Stimulated activated CD4-positive, alpha-beta T cell treated with anti-CD3 and anti-CD28 coated beads, Interleukin-2, amount 100 ng/mL, for 48 hours (primary cell): ENCODE results near the gene BRF1.

Experiments
- DNase-seq, 2 donors: peaks; one replicate each; pipeline ENCODE4 v3.0.0-alpha.2; 2020

The BRF1 gene

GRCh38 chr14:105192866-105193731 lies 107.7 kb downstream of the BRF1 start:
- no peak for DNase-seq

DNA sequence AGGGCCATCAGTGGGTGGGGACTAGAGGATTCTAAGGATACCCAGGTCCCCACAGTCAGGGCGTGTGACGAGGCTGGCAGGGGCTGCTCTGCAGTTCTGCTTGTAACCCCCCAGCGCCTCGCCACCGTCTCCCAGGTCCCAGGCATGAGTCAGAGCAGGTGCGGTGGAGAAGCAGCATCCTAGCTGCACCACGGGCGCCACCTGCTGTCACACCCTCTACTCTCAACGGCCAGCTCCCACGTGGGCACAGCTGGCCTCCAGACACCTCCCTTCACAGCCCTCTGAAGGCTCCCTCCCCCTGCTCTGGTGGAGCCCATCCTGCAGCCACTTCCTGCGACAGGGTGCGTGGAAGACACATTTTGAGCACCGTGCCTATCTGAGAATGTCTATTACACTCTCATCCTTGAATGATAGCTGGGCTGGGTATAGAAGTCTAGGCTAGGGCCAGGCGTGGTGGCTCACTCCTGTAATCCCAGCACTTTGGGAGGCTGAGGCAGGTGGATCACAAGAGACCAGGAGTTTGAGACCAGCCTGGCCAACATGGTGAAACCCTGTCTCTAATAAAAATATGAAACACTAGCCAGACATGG lies 112.8 kb downstream of the BRF1 start:
- DNase-seq = no peak

DNA sequence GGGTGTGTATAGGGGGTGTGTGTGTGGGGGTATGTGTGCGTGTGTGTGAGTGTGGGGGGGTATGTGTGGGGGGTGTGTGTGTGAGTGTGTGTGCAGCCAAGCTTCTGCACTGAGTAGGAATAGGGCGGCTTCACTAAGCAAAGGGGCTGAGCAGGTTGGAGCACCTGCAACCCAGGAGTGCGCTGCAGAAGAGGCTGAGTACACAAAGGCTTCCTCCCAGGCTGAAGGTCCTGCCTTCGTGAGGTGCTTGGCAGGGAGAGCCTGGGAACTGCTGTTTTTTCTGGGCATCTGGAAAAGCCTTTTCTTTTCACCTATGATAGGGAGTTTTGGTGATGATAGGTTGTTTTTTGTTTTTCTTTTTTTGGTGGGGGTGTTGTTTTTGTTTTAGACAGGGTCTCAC lies 113.7 kb downstream of the BRF1 start:
- no peak for DNase-seq

DNA sequence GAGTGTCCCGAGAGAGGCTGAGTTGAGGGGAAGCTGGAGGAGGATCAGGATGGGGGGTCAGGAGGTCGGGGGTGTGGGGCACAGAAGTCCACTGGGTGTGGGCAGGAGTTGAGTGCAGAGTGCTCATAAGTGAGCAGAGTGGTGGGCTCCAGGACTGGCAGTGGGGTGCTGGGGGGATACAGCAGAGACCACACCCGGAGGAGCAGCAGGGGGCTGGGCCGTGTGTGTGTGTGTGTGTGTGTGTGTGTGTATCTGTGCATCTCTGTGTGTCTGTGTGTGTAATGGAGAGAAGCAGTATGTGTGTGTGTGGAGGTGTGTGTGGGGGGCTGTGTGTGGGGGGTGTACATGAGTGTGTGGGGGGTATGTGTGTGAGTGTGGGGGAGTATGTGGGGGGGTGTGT lies 114.8 kb downstream of the BRF1 start:
- DNase-seq = no peak

DNA sequence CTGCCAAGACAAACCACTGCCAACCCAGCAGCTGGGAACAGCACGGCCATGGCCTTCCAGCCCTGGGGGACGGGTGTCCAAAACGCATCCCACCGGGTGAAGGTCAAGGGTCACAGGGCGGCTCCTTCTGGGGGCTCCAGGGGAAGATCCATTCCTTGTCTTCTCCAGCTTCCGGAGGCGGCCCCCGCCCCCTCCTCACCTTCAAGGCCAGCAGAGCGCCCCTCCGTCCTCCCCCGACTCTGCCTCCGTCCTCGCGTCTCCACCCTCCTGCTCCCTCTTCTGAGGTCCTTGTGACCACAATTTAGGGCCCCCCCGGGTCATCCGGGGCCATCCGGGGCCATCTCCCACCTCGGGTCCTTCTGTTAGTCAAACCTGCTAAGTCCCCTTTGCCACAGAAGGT lies 115.8 kb downstream of the BRF1 start:
- DNase-seq = no peak

DNA sequence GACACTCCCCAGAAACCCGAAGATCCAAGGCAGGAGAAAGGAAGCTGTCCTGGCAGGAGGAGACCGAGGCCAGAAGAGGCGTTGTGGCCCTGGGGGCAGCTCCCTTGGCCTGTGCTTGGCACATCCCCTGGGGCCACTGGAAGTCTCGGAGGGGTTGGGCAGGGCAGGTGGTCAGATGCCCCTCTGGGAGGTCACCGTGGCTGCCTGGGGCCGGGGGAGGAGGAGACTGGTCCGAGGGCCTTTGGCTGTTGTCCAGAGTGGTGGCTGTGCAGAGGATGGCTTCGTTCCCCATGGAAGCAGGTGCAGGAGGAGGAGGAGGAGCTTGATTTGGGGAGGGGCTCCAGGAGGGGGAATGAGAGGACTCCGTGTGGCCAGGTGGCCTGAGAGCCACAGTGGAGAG lies 116.3 kb downstream of the BRF1 start:
- no peak for DNase-seq

- DNase-seq = no peak
These were observed 118.3 kb downstream of the BRF1 start for GRCh38 chr14:105182296-105183020.

GRCh38 chr14:105181549-105182295 lies 119.1 kb downstream of the BRF1 start:
- DNase-seq = no peak

- peak; percentile 82 to 88 for DNase-seq
These were observed 119.9 kb downstream of the BRF1 start, which contains the start of gene NUDT14 for GRCh38 chr14:105180592-105181548. Gene NUDT14 (minus strand): TSS chr14:105181312. CDS start chr14:105181209, 103 bp downstream.

- DNase-seq = no peak
These were observed 121.6 kb downstream of the BRF1 start for GRCh38 chr14:105179191-105179590.

- no peak for DNase-seq
These were observed 122.0 kb downstream of the BRF1 start for GRCh38 chr14:105178868-105179140.

- no peak for DNase-seq
These were observed 122.5 kb downstream of the BRF1 start for GRCh38 chr14:105178069-105178867.

GRCh38 chr14:105177082-105177481 lies 123.7 kb downstream of the BRF1 start:
- DNase-seq = no peak

GRCh38 chr14:105176513-105176912 lies 124.3 kb downstream of the BRF1 start:
- no peak for DNase-seq

- no peak for DNase-seq
These were observed 126.6 kb downstream of the BRF1 start for GRCh38 chr14:105173901-105174894.

GRCh38 chr14:105173145-105173544 lies 127.7 kb downstream of the BRF1 start:
- no peak for DNase-seq

- DNase-seq = no peak
These were observed 128.3 kb downstream of the BRF1 start for GRCh38 chr14:105172476-105172875.

GRCh38 chr14:105171004-105171673 lies 129.7 kb downstream of the BRF1 start:
- no peak for DNase-seq
